AG09309 (cell line): Measurements from ENCODE around the gene COASY.
A peak's percentile ranks its signal among the peaks of the same experiment; 100 is the strongest.

Source experiments
- DNase-seq: peaks from one replicate; pipeline ENCODE4 v3.0.0-alpha.2; 2010; ENCODE audit warnings: low read depth
- H3K4me3 ChIP-seq: 2 replicates; pipeline ENCODE4 v1.5.1; 2011; ENCODE audit warnings: mild to moderate bottlenecking, low read depth, low read length, moderate library complexity; ENCODE audit not compliant: control insufficient read depth
- TF ChIP-seq, protein P1 (sequence below): IDR thresholded peaks from 2 replicates; pipeline ENCODE4 v1.5.1; 2011; ENCODE audit warnings: mild to moderate bottlenecking, low read depth, low read length, inconsistent platforms; ENCODE audit not compliant: insufficient read depth, control insufficient read depth; ENCODE audit errors: missing control alignments

Gene COASY

DNA sequence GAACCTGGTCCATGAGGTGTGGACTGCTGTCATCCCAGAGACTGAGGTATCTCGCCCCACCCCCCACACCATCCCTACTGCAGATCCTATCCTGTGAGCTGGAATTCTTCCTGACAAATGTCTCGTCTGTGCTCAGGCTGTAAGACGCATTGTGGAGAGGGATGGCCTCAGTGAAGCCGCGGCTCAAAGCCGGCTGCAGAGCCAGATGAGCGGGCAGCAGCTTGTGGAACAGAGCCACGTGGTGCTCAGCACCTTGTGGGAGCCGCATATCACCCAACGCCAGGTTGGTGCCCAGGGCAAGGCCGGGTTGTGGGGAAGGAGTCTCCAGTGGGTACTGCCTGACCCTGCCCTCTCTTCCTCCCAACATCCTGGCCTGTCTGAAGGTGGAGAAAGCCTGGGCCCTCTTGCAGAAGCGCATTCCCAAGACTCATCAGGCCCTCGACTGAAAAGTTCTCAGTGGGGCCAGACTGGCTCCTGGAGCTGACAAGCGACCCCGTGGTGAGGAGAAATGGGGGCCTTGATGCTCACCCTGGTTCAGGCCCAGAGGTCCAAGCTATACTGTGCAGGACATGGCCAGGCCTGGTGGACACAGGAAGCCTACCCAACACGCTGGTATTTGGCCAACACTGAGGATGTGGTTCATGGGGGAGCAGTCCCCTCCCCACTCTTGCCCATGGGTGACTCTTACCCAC lies 3.7 kb downstream of the COASY start:
- TF ChIP-seq, protein P1, sequence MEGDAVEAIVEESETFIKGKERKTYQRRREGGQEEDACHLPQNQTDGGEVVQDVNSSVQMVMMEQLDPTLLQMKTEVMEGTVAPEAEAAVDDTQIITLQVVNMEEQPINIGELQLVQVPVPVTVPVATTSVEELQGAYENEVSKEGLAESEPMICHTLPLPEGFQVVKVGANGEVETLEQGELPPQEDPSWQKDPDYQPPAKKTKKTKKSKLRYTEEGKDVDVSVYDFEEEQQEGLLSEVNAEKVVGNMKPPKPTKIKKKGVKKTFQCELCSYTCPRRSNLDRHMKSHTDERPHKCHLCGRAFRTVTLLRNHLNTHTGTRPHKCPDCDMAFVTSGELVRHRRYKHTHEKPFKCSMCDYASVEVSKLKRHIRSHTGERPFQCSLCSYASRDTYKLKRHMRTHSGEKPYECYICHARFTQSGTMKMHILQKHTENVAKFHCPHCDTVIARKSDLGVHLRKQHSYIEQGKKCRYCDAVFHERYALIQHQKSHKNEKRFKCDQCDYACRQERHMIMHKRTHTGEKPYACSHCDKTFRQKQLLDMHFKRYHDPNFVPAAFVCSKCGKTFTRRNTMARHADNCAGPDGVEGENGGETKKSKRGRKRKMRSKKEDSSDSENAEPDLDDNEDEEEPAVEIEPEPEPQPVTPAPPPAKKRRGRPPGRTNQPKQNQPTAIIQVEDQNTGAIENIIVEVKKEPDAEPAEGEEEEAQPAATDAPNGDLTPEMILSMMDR: no peak
- DNase-seq: no peak
- no peak overlapping the region for H3K4me3 ChIP-seq

DNA sequence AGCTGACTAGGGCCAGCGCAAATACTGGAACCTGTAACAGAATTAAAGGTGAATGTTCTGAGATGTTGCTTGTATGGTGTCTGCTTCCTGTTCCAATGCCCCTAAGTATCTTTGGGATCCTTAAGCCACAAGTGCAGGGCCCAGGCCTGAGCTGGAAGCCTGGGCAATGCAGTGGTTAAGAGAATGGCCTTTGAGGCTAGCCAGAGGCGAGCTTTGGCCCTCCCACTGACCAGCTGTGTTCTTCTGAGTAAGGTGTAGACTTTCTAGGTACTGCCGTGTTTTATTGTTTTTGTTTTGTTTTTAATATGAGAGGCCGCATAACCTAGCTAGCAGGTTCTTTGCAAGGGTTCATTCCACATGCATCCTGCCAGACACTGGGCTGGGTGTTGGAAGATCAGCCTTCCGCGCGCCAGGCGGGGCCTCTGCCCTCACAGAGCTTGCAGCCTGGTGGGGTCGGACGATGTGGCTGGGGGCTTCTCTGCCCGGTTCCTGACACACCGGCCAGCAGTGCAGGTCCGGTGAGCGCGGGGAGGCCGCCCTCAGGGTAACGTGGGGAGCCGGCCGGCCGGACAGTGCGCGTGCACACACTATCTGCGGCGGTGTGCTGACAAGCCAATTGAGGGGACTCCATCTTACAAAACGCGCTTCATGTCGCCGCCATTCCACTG lies 4.4 kb downstream of the COASY start:
- DNase-seq: no peak
- TF ChIP-seq, protein P1: no peak

DNA sequence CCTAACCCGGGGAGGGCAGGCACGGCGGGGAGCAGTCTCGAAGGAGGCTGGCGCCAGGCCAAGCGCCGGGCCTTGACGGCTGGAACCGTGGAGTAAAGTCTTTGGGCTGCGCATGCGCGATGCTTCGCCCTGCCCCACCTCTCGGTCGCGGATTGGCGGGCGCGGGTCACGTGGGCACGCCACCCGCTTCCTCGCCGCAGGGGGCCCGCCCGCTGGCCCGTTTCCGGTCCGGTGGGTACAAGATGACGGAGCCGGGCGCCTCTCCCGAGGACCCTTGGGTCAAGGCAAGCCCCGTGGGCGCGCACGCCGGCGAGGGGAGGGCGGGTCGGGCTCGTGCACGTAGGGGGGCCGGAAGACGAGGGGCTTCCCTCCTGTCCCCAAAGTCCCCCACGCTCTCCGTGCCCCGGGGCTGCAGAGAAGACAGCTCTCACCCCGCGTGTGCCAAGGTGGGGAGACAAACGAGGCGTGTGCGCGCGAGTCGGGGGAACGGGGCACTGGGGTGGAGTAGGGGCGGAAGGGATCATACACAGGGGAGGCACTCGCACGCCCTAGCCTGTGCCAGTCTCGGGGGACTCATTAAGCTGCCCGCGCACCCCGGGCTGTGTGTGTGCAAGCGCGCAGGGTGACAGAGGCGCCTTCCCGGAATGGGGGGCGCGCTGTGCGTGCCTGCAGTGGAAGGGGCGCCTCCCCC lies 5.1 kb downstream of the COASY start, which contains the start of gene MLX:
MLX (plus strand) TSS at position 218 of the 691 bp plus-strand sequence; CDS start at position 243, 25 bp downstream.
- H3K4me3 ChIP-seq: peak within 1 kb of the TSS; percentile 96
- DNase-seq: peak; percentile 39
- TF ChIP-seq, protein P1: no peak

More for the DNA sequence above, 4.4 kb downstream of the COASY start:
- H3K4me3 ChIP-seq: peak overlapping the region; percentile 96

DNA sequence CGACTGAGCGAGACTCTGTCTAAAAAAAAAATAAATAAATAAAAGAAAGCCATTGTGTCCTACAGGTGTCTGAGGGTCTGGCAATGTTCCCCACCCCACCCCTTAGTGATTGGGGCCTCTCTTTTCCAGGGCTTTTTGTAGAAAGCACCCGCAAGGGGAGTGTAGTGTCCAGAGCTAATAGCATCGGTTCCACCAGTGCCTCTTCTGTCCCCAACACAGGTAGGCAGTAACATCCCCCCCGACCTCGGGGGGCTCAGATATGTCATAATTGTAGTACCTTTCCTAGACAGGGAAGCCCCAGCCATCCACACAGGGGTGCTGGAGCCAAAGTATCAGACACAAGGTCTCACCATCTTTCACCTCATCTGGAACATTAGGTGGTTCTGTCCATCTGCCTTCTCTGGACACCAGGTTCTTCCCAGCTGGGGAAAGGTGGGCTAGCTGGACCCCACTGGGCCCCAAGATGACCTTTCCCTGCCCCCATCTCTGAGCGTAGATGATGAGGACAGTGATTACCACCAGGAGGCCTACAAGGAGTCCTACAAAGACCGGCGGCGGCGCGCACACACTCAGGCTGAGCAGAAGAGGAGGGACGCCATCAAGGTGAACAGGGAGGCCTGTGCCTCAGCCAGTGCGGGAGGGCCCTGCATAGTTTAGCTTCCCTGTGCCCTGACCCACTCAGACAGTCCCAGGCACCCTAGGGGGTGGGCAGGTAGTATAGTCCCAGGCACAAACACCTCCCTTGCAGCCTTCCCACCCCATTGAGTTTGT lies 6.6 kb downstream of the COASY start:
- DNase-seq: no peak
- TF ChIP-seq, protein P1: no peak
- no peak overlapping the region for H3K4me3 ChIP-seq

DNA sequence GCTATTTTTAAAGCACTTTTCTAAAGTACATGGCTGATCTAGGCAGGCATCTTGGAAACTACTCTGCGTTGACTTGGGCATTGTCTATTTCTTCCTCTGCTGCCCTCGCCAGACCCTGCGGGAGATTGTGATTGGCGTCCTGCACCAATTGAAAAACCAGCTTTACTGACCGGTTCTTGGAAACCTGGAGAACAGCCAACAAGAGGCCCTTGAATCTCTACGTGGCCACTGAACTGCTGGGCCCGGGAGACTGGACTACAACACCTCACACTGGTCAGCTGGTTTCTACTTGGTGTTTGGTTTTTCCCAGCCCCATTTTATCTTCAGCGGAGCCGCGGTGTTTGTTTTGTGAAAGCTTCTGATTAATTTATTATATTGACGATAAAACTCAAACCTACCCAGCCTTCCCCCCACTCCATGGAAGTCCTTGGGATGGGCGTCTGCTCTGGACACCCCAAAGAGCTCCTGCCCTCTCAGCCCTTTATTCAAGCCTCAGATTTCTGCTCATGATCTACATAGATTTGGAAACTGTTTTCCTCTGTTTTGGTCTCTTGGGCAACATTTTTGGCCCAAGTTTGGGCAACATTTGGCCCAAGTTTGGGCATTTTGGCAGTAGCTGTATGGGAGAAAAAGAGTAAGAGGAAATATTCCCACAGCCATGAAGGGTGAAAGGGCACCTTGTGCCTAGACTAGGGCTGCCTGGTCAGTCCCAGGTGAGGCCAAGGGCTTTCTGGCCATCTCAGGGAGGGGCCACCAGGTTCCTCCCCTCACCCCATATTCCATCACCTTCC lies 9.7 kb downstream of the COASY start:
- TF ChIP-seq, protein P1: no peak
- DNase-seq: no peak
- H3K4me3 ChIP-seq: no peak overlapping the region
